ENCODE measurements around the gene SPHK1.
A peak's percentile ranks its signal among the peaks of the same experiment; 100 is the strongest.

- TF ChIP-seq POLR2A (IDR thresholded peaks at IDR 0.05) = no peak
- peak in 2 of 5 experiments; percentile 40 to 47 for TF ChIP-seq CTCF (IDR thresholded peaks at IDR 0.05 in 4 of 5, conservative IDR thresholded peaks at IDR 0.05 in 1 of 5)
These were observed 725 bp upstream of the SPHK1 start for GRCh38 chr17:76383546-76384221.

Measured in gastrocnemius medialis (tissue), 4 donors.